ENCODE results near the gene SLC6A13. TPM values are rescaled to one million over a fixed set of nuclear protein-coding genes. Genes with fewer than 3 reads are reported as not detected.

SLC6A13 gene
- total and polyA plus RNA-seq, 2 of the 13 experiments (the other 11 are each of a cell fraction or from before 2014, with no cell fraction given) = 0.05 to 0.15 TPM

DNA sequence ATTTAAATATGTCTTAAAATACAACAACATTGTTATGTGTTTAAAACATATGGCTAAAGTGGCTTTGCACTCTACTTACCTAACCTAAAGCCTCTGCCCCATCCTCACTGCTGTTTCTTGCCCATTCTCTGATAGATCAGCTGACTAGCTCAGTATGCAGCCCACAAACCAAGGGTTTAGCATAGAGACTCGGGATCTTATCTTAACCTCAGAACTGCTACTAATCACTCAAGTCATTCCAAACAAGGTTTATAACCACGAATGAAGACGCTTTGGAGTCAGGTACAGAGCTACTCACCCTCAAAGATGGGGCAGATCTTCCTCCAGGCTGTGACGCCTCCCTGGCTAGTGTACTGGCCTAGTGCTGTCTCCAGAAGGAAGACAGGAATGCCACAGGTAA lies 19.3 kb downstream of the SLC6A13 start (continued):
- TF ChIP-seq YEATS2 (CRISPR knock-in tag; IDR thresholded peaks at IDR 0.05; ENCODE audit: borderline replicate concordance) (no peak), KAT8 (CRISPR knock-in tag; IDR thresholded peaks at IDR 0.05) (no peak), TBX3 (IDR thresholded peaks at IDR 0.05; ENCODE audit: borderline replicate concordance) (no peak)

DNA sequence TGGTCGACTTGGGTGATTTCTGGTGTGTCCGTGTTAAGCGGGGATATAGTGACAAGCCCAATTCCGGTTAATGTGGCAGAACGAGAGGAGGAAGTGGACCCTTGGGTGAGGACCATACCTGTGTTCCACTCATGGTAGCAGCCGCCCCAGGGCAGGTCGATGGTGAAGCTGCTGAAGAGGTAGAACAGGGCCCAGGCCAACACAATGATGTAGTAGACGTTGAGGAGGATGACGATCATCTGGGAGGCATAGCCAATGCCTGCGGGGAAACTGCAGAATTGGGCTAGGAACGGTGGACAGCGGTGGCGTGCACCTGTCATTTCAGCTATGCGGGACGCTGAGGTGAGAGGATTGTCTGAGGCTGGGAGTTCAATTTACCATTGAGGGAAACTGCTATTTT lies 20.1 kb downstream of the SLC6A13 start:
- H3K4me3 ChIP-seq (replicated peaks in 1 of 3; ENCODE audit: insufficient read depth in 1 of 3, low read depth in 2 of 3, low read length in 3 of 3) = no peak overlapping the region
- no peaks in the 10 kb centered on the region for H3K79me2 ChIP-seq (ENCODE audit: insufficient read depth, low read length)
- TF ChIP-seq, protein P1, sequence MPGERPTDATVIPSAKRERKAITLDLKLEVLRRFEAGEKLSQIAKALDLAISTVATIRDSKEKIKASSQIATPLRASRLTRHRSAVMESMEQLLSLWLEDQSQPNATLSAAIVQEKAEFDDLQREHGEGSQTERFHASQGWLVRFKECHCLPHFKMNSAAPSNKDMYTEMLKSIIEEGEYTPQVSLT (CRISPR knock-in tag; IDR thresholded peaks at IDR 0.05; ENCODE audit: borderline replicate concordance, low read depth) = no peak
- TF ChIP-seq KLF11 (CRISPR knock-in tag; IDR thresholded peaks at IDR 0.05) (no peak), ZNF136 (CRISPR knock-in tag; IDR thresholded peaks at IDR 0.05; ENCODE audit: low read depth) (no peak), ZNF501 (CRISPR knock-in tag; IDR thresholded peaks at IDR 0.05) (no peak), NBN (conservative IDR thresholded peaks at IDR 0.05) (no peak), HNF4G (IDR thresholded peaks at IDR 0.05; ENCODE audit: borderline replicate concordance, low read depth, low read length) (no peak), HNF4G (CRISPR knock-in tag; IDR thresholded peaks at IDR 0.05; ENCODE audit: borderline replicate concordance, low read depth) (no peak), AKAP8 (CRISPR knock-in tag; IDR thresholded peaks at IDR 0.05) (no peak), NFKB2 (CRISPR knock-in tag; IDR thresholded peaks at IDR 0.05; ENCODE audit: borderline replicate concordance) (no peak), ZNF737 (CRISPR knock-in tag; IDR thresholded peaks at IDR 0.05; ENCODE audit: borderline replicate concordance) (no peak), EEA1 (CRISPR knock-in tag; IDR thresholded peaks at IDR 0.05; ENCODE audit: borderline replicate concordance) (no peak)
- TF ChIP-seq, protein P2, sequence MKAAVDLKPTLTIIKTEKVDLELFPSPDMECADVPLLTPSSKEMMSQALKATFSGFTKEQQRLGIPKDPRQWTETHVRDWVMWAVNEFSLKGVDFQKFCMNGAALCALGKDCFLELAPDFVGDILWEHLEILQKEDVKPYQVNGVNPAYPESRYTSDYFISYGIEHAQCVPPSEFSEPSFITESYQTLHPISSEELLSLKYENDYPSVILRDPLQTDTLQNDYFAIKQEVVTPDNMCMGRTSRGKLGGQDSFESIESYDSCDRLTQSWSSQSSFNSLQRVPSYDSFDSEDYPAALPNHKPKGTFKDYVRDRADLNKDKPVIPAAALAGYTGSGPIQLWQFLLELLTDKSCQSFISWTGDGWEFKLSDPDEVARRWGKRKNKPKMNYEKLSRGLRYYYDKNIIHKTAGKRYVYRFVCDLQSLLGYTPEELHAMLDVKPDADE (CRISPR knock-in tag; IDR thresholded peaks at IDR 0.05) = no peak
- TF ChIP-seq, protein P3, sequence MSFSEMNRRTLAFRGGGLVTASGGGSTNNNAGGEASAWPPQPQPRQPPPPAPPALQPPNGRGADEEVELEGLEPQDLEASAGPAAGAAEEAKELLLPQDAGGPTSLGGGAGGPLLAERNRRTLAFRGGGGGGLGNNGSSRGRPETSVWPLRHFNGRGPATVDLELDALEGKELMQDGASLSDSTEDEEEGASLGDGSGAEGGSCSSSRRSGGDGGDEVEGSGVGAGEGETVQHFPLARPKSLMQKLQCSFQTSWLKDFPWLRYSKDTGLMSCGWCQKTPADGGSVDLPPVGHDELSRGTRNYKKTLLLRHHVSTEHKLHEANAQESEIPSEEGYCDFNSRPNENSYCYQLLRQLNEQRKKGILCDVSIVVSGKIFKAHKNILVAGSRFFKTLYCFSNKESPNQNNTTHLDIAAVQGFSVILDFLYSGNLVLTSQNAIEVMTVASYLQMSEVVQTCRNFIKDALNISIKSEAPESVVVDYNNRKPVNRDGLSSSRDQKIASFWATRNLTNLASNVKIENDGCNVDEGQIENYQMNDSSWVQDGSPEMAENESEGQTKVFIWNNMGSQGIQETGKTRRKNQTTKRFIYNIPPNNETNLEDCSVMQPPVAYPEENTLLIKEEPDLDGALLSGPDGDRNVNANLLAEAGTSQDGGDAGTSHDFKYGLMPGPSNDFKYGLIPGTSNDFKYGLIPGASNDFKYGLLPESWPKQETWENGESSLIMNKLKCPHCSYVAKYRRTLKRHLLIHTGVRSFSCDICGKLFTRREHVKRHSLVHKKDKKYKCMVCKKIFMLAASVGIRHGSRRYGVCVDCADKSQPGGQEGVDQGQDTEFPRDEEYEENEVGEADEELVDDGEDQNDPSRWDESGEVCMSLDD (CRISPR knock-in tag; IDR thresholded peaks at IDR 0.05; ENCODE audit: borderline replicate concordance) = no peak
- TF ChIP-seq, protein P4, sequence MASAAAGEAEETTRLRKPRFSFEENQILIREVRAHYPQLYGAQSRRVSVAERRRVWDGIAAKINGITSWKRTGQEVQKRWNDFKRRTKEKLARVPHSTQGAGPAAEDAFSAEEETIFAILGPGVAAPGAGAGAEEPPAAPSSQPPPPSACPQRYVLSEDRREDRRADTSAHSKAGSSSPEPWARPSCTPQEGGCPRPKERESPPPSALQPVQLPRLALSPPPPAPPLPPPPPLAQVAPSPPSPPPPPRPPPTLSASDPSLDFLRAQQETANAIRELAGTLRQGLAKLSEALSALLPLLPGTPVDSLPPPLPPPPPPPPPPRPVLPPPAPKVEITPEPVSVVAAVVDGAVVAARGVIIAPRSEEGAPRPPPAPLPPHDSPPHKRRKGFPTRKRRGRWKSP (CRISPR knock-in tag; IDR thresholded peaks at IDR 0.05) = no peak
- H4K20me1 ChIP-seq (ENCODE audit: insufficient read depth, low read length) = no peaks in the 10 kb centered on the region
- in situ Hi-C loops (cut with HindIII; ENCODE audit: extremely low pct_ligation_motif_present, low pct_unique_long_range_greater_than_20kb) = no loop called here
- peaks cover 6% of the 10 kb centered on the region for H3K9me3 ChIP-seq (ENCODE audit: low read length)
- BruUV-seq (replicated peaks) = no TSS peak
- WGBS (ENCODE audit: low lambda C conversion rate) = 89% methylated on average over 15 of the region's 15 CpGs
- no peak overlapping the region for H2AFZ ChIP-seq (ENCODE audit: low read length)
- H3K27me3 ChIP-seq (ENCODE audit: control insufficient read depth in 1 of 2, insufficient read depth in 2 of 2, low read length in 2 of 2) = no peaks in the 10 kb centered on the region
- DNase-seq (ENCODE audit: low spot score) (no peak), FAIRE-seq (no peak), ATAC-seq (no peak)
- intact Hi-C loops (cut with micrococcal nuclease; ENCODE audit: unreplicated experiment) = no loop called here
- CTCF ChIA-PET (ENCODE audit: low intra/inter-chr PET ratio, low total read pairs) = no interaction called here
- H3K4me1 ChIP-seq (ENCODE audit: insufficient read depth, low read length) = peaks cover 12% of the 10 kb centered on the region
- H3K4me2 ChIP-seq (ENCODE audit: low read depth, low read length) = no peak overlapping the region
- no peak overlapping the region for H3K9ac ChIP-seq (ENCODE audit: insufficient read depth, low read depth, low read length)
- H3K36me3 ChIP-seq (replicated peaks in 1 of 2; ENCODE audit: control insufficient read depth in 1 of 2, insufficient read depth in 2 of 2, low read length in 2 of 2) = no peaks in the 10 kb centered on the region
- no peak overlapping the region for H3K27ac ChIP-seq (ENCODE audit: extremely low read length, insufficient read depth, low read length)
- POLR2A ChIA-PET = no interaction called here
